CD4-positive, alpha-beta T cell (primary cell): ENCODE data around the gene FBRSL1. TPM values are rescaled to one million over a fixed set of nuclear protein-coding genes. Genes with fewer than 3 reads are reported as not detected.
A peak's percentile ranks its signal among the peaks of the same experiment; 100 is the strongest.

ENCODE experiments used
- ATAC-seq: fragments of 200-7000 bp; cut with Tn5 transposase; one replicate; pipeline ENCODE4 v1.10.0; 2022; ENCODE audit warnings: mild to moderate bottlenecking; ENCODE audit not compliant: poor library complexity
- CTCF ChIA-PET: fragments of 350-600 bp; sonication (Branson Sonifier 250); formaldehyde crosslinking; loops from one replicate; lab custom pipeline; 2021; ENCODE audit warnings: antibody characterized with exemption, inconsistent platforms; lab: Charles Lee
- POLR2A ChIA-PET: fragments of 350-600 bp; sonication (Branson Sonifier 250); formaldehyde crosslinking; loops from one replicate; lab custom pipeline; 2021; ENCODE audit warnings: antibody characterized with exemption, inconsistent platforms; lab: Charles Lee
- DNase-seq, 14 experiments: peaks; one replicate each; pipeline ENCODE4 v3.0.0-alpha.2; 2013 to 2020; ENCODE audit warnings: mixed read lengths in 2 of 14
- H3K27ac ChIP-seq, 2 donors: one replicate each; pipeline versions ENCODE4 v1.5.1 to v1.7.0; 2013; ENCODE audit warnings: low read length in 2 of 2, low read depth in 1 of 2, mild to moderate bottlenecking in 1 of 2
- H3K27me3 ChIP-seq, 2 experiments: 1 replicate in 1 of 2; 2 replicates in 1 of 2; pipeline versions ENCODE4 v1.6.1 to v1.7.0; 2013; ENCODE audit warnings: low read length in 2 of 2, control low read depth in 1 of 2, mild to moderate bottlenecking in 1 of 2, moderate library complexity in 1 of 2; ENCODE audit not compliant: insufficient read depth in 2 of 2, control insufficient read depth in 1 of 2
- H3K36me3 ChIP-seq: one replicate; pipeline ENCODE4 v1.6.1; 2013; ENCODE audit warnings: low read length, control low read depth; ENCODE audit not compliant: insufficient read depth
- H3K4me1 ChIP-seq: one replicate; pipeline ENCODE4 v1.6.1; 2013; ENCODE audit warnings: low read length, control low read depth; ENCODE audit not compliant: insufficient read depth
- H3K4me3 ChIP-seq: one replicate; pipeline ENCODE4 v1.5.1; 2013; ENCODE audit warnings: mild to moderate bottlenecking, low read length, moderate library complexity
- H3K9me3 ChIP-seq, 2 experiments: 1 replicate in 1 of 2; 2 replicates in 1 of 2; pipeline versions ENCODE4 v1.6.1 to v1.7.0; 2013; ENCODE audit warnings: low read length in 2 of 2, mild to moderate bottlenecking in 2 of 2, control low read depth in 1 of 2, moderate library complexity in 1 of 2; ENCODE audit not compliant: control insufficient read depth in 1 of 2, insufficient read depth in 1 of 2
- H3K27ac Mint-ChIP-seq: one replicate; pipeline ENCODE4 v1.8.0; 2020; ENCODE audit warnings: mixed read lengths
- H3K27me3 Mint-ChIP-seq: one replicate; pipeline ENCODE4 v1.8.0; 2021; ENCODE audit warnings: mixed read lengths
- H3K36me3 Mint-ChIP-seq: one replicate; pipeline ENCODE4 v1.8.0; 2021; ENCODE audit warnings: low read depth, mixed read lengths
- H3K4me1 Mint-ChIP-seq: one replicate; pipeline ENCODE4 v1.8.0; 2021; ENCODE audit warnings: low read depth, mixed read lengths
- H3K4me3 Mint-ChIP-seq: one replicate; pipeline ENCODE4 v1.8.0; 2020; ENCODE audit warnings: mild to moderate bottlenecking, mixed read lengths
- H3K9me3 Mint-ChIP-seq: one replicate; pipeline ENCODE4 v1.8.0; 2020; ENCODE audit warnings: mixed read lengths
- intact Hi-C, 2 experiments: fragments of 100-400 bp; cut with DNase I in 1 of 2; cut with micrococcal nuclease in 1 of 2; formaldehyde crosslinking; loops; one replicate each; pipeline versions ENCODE4 v1.15.1 to v1.9.0; 2023 to 2025; cut with DNase I, micrococcal nuclease
- total RNA-seq, 174 experiments: library from RNA in 2 of 174; stranded (reverse) in 2 of 174; gene quantifications; one replicate each; pipeline ENCODE4 v1.2.3 and lab custom pipeline; 2021 to 2026
- TF ChIP-seq, protein P1 (sequence below): fragments of 200-600 bp; IDR thresholded peaks from one replicate; pipeline ENCODE4 v1.8.0; 2022; ENCODE audit warnings: antibody characterized with exemption, mild to moderate bottlenecking

FBRSL1 gene
- total RNA-seq, 2 experiments from 2014 or later: 75.8 to 80.7 TPM

DNA sequence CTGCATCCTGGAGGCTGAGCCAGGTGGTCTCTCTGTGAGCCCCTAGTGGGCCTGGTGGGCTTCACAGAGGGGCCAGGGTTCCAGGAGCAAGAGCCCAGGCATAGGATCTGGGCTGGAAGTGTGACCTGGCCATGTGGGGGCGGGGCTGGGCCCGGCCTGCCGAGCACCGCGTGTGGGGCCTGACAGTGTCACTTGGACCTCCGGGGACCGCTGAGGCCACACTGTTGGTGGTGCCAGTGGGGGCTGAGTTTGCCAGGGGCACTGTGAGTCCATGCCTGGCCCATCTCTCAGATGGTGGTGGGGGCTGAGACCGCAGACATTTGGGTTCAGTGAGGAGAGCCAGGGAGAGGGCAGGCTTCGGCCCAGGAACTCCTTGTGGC lies 5.2 kb downstream of the FBRSL1 start:
- ChIA-PET CTCF (interaction anchor here (1.1 kb wide), 1 partner anchor 9 kb away, joined by 3 read pairs; no protein-coding TSS in a partner anchor), POLR2A (no interaction called here)
- H3K27me3 Mint-ChIP-seq: no peaks in the 10 kb centered on the region
- DNase-seq (no peak), ATAC-seq (no peak)
- H3K27ac Mint-ChIP-seq: no peak overlapping the region
- intact Hi-C loops: no loop called here
- H3K9me3 Mint-ChIP-seq: no peaks in the 10 kb centered on the region
- TF ChIP-seq, protein P1, sequence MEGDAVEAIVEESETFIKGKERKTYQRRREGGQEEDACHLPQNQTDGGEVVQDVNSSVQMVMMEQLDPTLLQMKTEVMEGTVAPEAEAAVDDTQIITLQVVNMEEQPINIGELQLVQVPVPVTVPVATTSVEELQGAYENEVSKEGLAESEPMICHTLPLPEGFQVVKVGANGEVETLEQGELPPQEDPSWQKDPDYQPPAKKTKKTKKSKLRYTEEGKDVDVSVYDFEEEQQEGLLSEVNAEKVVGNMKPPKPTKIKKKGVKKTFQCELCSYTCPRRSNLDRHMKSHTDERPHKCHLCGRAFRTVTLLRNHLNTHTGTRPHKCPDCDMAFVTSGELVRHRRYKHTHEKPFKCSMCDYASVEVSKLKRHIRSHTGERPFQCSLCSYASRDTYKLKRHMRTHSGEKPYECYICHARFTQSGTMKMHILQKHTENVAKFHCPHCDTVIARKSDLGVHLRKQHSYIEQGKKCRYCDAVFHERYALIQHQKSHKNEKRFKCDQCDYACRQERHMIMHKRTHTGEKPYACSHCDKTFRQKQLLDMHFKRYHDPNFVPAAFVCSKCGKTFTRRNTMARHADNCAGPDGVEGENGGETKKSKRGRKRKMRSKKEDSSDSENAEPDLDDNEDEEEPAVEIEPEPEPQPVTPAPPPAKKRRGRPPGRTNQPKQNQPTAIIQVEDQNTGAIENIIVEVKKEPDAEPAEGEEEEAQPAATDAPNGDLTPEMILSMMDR: no peak
- no peak overlapping the region for H3K27ac ChIP-seq
- H3K9me3 ChIP-seq: no peaks in the 10 kb centered on the region
- no peak overlapping the region for H3K4me3 ChIP-seq
- peaks cover 14% of the 10 kb centered on the region for H3K36me3 Mint-ChIP-seq
- H3K27me3 ChIP-seq: no peaks in the 10 kb centered on the region
- peaks cover 95% of the 10 kb centered on the region for H3K4me1 ChIP-seq
- H3K36me3 ChIP-seq: peaks cover 13% of the 10 kb centered on the region
- peaks cover 69% of the 10 kb centered on the region for H3K4me1 Mint-ChIP-seq
- H3K4me3 Mint-ChIP-seq: no peak overlapping the region

- H3K4me3 ChIP-seq: no peak overlapping the region
- peaks cover 13% of the 10 kb centered on the region for H3K36me3 ChIP-seq
- Mint-ChIP-seq H3K27me3 (no peaks in the 10 kb centered on the region), H3K9me3 (no peaks in the 10 kb centered on the region), H3K27ac (peak overlapping the region; percentile 74), H3K4me3 (peak overlapping the region; percentile 69), H3K4me1 (peaks cover 74% of the 10 kb centered on the region), H3K36me3 (peaks cover 14% of the 10 kb centered on the region)
- DNase-seq: no peak
- TF ChIP-seq, protein P1: no peak
- H3K27me3 ChIP-seq: no peaks in the 10 kb centered on the region
- H3K27ac ChIP-seq: no peak overlapping the region
- ChIA-PET CTCF (no interaction called here), POLR2A (no interaction called here)
- intact Hi-C loops: no loop called here
- ATAC-seq: no peak
- H3K4me1 ChIP-seq: peaks cover 100% of the 10 kb centered on the region
- no peaks in the 10 kb centered on the region for H3K9me3 ChIP-seq
These were observed 5.8 kb downstream of the FBRSL1 start for GRCh38 chr12:132495629-132496357.

- peak overlapping the region; percentile 74 for H3K27ac Mint-ChIP-seq
- DNase-seq (no peak), ATAC-seq (no peak)
- H3K27me3 Mint-ChIP-seq: no peaks in the 10 kb centered on the region
- TF ChIP-seq, protein P1: no peak
- H3K36me3 Mint-ChIP-seq: peaks cover 10% of the 10 kb centered on the region
- intact Hi-C loops: no loop called here
- H3K4me1 Mint-ChIP-seq: peaks cover 71% of the 10 kb centered on the region
- no peaks in the 10 kb centered on the region for H3K9me3 Mint-ChIP-seq
- Histone ChIP-seq H3K27ac (no peak overlapping the region), H3K4me3 (no peak overlapping the region), H3K36me3 (peaks cover 13% of the 10 kb centered on the region), H3K27me3 (no peaks in the 10 kb centered on the region), H3K9me3 (no peaks in the 10 kb centered on the region), H3K4me1 (peaks cover 100% of the 10 kb centered on the region)
- ChIA-PET POLR2A (no interaction called here), CTCF (no interaction called here)
- H3K4me3 Mint-ChIP-seq: peak overlapping the region; percentile 69
These were observed 6.4 kb downstream of the FBRSL1 start for GRCh38 chr12:132496358-132496669.
